Naive thymus-derived CD4-positive, alpha-beta T cell (primary cell): ENCODE measurements around the gene ACAA1. TPM values are rescaled to one million over a fixed set of nuclear protein-coding genes. Genes with fewer than 3 reads are reported as not detected.
"Not testable (repeated sequence)": the region's sequence is repeated elsewhere in the genome, so short reads cannot be mapped to it uniquely, and the experiment has no call there.

Source experiments
- ATAC-seq: fragments of 150-1000 bp; cut with Tn5 transposase; 2 replicates; pipeline ENCODE4 v1.10.0; 2021; ENCODE audit warnings: mild to moderate bottlenecking, moderate library complexity
- CTCF ChIA-PET: fragments of 350-600 bp; sonication (Branson Sonifier 250); formaldehyde crosslinking; loops from one replicate; lab custom pipeline; 2021; ENCODE audit warnings: antibody characterized with exemption; lab: Charles Lee
- POLR2A ChIA-PET: fragments of 350-600 bp; sonication (Branson Sonifier 250); formaldehyde crosslinking; loops from one replicate; lab custom pipeline; 2021; ENCODE audit warnings: antibody characterized with exemption, inconsistent platforms; lab: Charles Lee
- DNase-seq, 9 donors: peaks; one replicate each; pipeline versions ENCODE4 v3.0.0 to v3.0.0-alpha.2; 2020 to 2022; ENCODE audit warnings: mixed read lengths in 1 of 9
- H3K27ac ChIP-seq: one replicate; pipeline ENCODE4 v1.7.0; 2013; ENCODE audit warnings: mild to moderate bottlenecking, low read depth, low read length, moderate library complexity
- H3K27me3 ChIP-seq, 2 donors: one replicate each; pipeline ENCODE4 v1.7.0; 2013; ENCODE audit warnings: low read length in 2 of 2, mild to moderate bottlenecking in 2 of 2, moderate library complexity in 2 of 2; ENCODE audit not compliant: control insufficient read depth in 2 of 2, insufficient read depth in 2 of 2
- H3K36me3 ChIP-seq, 3 experiments: 1 replicate in 2 of 3; 2 replicates in 1 of 3; pipeline ENCODE4 v1.7.0; 2013; ENCODE audit warnings: low read length in 3 of 3, mild to moderate bottlenecking in 3 of 3, moderate library complexity in 1 of 3; ENCODE audit not compliant: insufficient read depth in 3 of 3, control insufficient read depth in 2 of 3
- H3K4me1 ChIP-seq, 2 donors: one replicate each; pipeline ENCODE4 v1.7.0; 2013; ENCODE audit warnings: low read length in 2 of 2, mild to moderate bottlenecking in 2 of 2, moderate library complexity in 1 of 2; ENCODE audit not compliant: control insufficient read depth in 2 of 2, insufficient read depth in 2 of 2
- H3K4me3 ChIP-seq: 2 replicates; pipeline ENCODE4 v1.7.0; 2013; ENCODE audit warnings: mild to moderate bottlenecking, low read length
- H3K9me3 ChIP-seq, 3 experiments: 1 replicate in 2 of 3; 2 replicates in 1 of 3; pipeline ENCODE4 v1.7.0; 2013; ENCODE audit warnings: low read length in 3 of 3; ENCODE audit not compliant: control insufficient read depth in 2 of 3
- H3K27ac Mint-ChIP-seq, 9 donors: one replicate each; pipeline ENCODE4 v1.8.0; 2020 to 2022; ENCODE audit warnings: mixed read lengths in 9 of 9, mild to moderate bottlenecking in 8 of 9, moderate library complexity in 5 of 9, inconsistent platforms in 2 of 9
- H3K27me3 Mint-ChIP-seq, 5 donors: one replicate each; pipeline ENCODE4 v1.8.0; 2021 to 2022; ENCODE audit warnings: mixed read lengths in 5 of 5, mild to moderate bottlenecking in 1 of 5
- H3K36me3 Mint-ChIP-seq, 5 donors: one replicate each; pipeline ENCODE4 v1.8.0; 2020 to 2022; ENCODE audit warnings: mixed read lengths in 5 of 5, mild to moderate bottlenecking in 3 of 5, inconsistent platforms in 1 of 5
- H3K4me1 Mint-ChIP-seq, 7 donors: one replicate each; pipeline ENCODE4 v1.8.0; 2020 to 2022; ENCODE audit warnings: mixed read lengths in 7 of 7, mild to moderate bottlenecking in 3 of 7, inconsistent platforms in 1 of 7
- H3K4me3 Mint-ChIP-seq, 10 donors: one replicate each; pipeline ENCODE4 v1.8.0; 2020 to 2022; ENCODE audit warnings: mild to moderate bottlenecking in 10 of 10, mixed read lengths in 10 of 10, moderate library complexity in 6 of 10, inconsistent platforms in 2 of 10
- H3K9me3 Mint-ChIP-seq, 11 donors: one replicate each; pipeline ENCODE4 v1.8.0; 2020 to 2022; ENCODE audit warnings: mixed read lengths in 11 of 11, mild to moderate bottlenecking in 4 of 11, inconsistent platforms in 1 of 11, moderate library complexity in 1 of 11
- intact Hi-C, 2 donors: fragments of 100-400 bp; cut with micrococcal nuclease; formaldehyde crosslinking; loops; one replicate each; pipeline ENCODE4 v1.15.1; 2023
- polyA plus RNA-seq, 2 donors: library from polyadenylated mRNA; unstranded; fragments of 300-500 nt; fragmentation: Illumina TruSeq; gene quantifications; one replicate each; pipeline ENCODE4 v1.2.3, GENCODE V29; 2021
- total RNA-seq, 6 experiments: library from RNA in 5 of 6; stranded (reverse) in 5 of 6; gene quantifications; 1 replicate in 5 of 6; 2 replicates in 1 of 6; pipeline ENCODE4 v1.2.3 and lab custom pipeline; 2021 to 2026

The ACAA1 gene
- total and polyA plus RNA-seq, 7 experiments from 2014 or later: 64.4 to 129 (median 90.1) TPM

- ChIA-PET POLR2A (interaction anchor here (0.6 to 5.4 kb wide), 13 partner anchors 8 to 920 kb away, joined by 3 to 156 read pairs (median 4); partner anchors contain the start of genes ACAA1, DLEC1, EXOG and MYD88), CTCF (interaction anchor here (1.0 to 2.0 kb wide), 3 partner anchors 28 to 190 kb away, joined by 3 to 7 read pairs (median 3); partner anchors contain the start of gene ACAA1)
- intact Hi-C loops: loop anchor here (1.0 to 10.0 kb wide), 5 partner anchors 288 to 1220 kb away; partner anchors contain the start of genes SCN11A (in 2 of the 2), ACVR2B (in 1 of the 2), EPM2AIP1 (in 1 of the 2) and EXOG (in 1 of the 2)
- peaks cover 24 to 50% (median 42%) of the 10 kb centered on the region in 7 donors for H3K4me1 Mint-ChIP-seq
- peaks cover 0 to 21% (median 0%) of the 10 kb centered on the region in 5 donors for H3K36me3 Mint-ChIP-seq
- DNase-seq: no peak
- ATAC-seq: no peak
- peaks cover 0 to 7% (median 0%) of the 10 kb centered on the region in 3 experiments for H3K36me3 ChIP-seq
- H3K27ac Mint-ChIP-seq: peak overlapping the region; percentile 99 to 100 (median 100)
- peaks cover 0 to 6% (median 0%) of the 10 kb centered on the region in 5 donors for H3K27me3 Mint-ChIP-seq
- H3K4me3 Mint-ChIP-seq: peak overlapping the region; percentile 90 to 98 (median 96)
- peak overlapping the region; percentile 98 for H3K27ac ChIP-seq
- peaks cover 0 to 3% (median 0%) of the 10 kb centered on the region in 11 donors for H3K9me3 Mint-ChIP-seq
- H3K4me1 ChIP-seq: peaks cover 18 to 22% of the 10 kb centered on the region in 2 donors
- no peaks in the 10 kb centered on the region for H3K27me3 ChIP-seq
- peak overlapping the region; percentile 84 for H3K4me3 ChIP-seq
- no peaks in the 10 kb centered on the region for H3K9me3 ChIP-seq
Measured at GRCh38 chr3:38164643-38164951, 27.7 kb upstream of the ACAA1 start.

- peak overlapping the region; percentile 90 to 98 (median 96) for H3K4me3 Mint-ChIP-seq
- Histone ChIP-seq H3K9me3 (no peaks in the 10 kb centered on the region), H3K27me3 (no peaks in the 10 kb centered on the region), H3K4me3 (peak overlapping the region; percentile 84), H3K27ac (peak overlapping the region; percentile 98), H3K4me1 (peaks cover 18 to 22% of the 10 kb centered on the region in 2 donors), H3K36me3 (peaks cover 0 to 7% (median 0%) of the 10 kb centered on the region in 3 experiments)
- ATAC-seq: no peak
- DNase-seq: no peak
- H3K4me1 Mint-ChIP-seq: peaks cover 24 to 44% (median 36%) of the 10 kb centered on the region in 7 donors
- H3K9me3 Mint-ChIP-seq: peaks cover 0 to 3% (median 0%) of the 10 kb centered on the region in 11 donors
- peaks cover 0 to 6% (median 0%) of the 10 kb centered on the region in 5 donors for H3K27me3 Mint-ChIP-seq
- intact Hi-C loops: loop anchor here (1.0 to 10.0 kb wide), 5 partner anchors 289 to 1221 kb away; partner anchors contain the start of genes SCN11A (in 2 of the 2), ACVR2B (in 1 of the 2), EPM2AIP1 (in 1 of the 2) and EXOG (in 1 of the 2)
- peak overlapping the region; percentile 99 to 100 (median 100) for H3K27ac Mint-ChIP-seq
- peaks cover 0 to 21% (median 0%) of the 10 kb centered on the region in 5 donors for H3K36me3 Mint-ChIP-seq
- POLR2A ChIA-PET: interaction anchor here (0.6 to 5.4 kb wide), 11 partner anchors 9 to 866 kb away, joined by 3 to 156 read pairs (median 3); partner anchors contain the start of genes ACAA1, DLEC1, EXOG and MYD88
- CTCF ChIA-PET: interaction anchor here (0.5 to 2.0 kb wide), 4 partner anchors 17 to 189 kb away, joined by 3 to 7 read pairs (median 3); partner anchors contain the start of gene ACAA1
Measured at GRCh38 chr3:38163841-38164642, 27.1 kb upstream of the ACAA1 start.

GRCh38 chr3:38163117-38163840 lies 26.4 kb upstream of the ACAA1 start:
- peaks cover 18 to 22% of the 10 kb centered on the region in 2 donors for H3K4me1 ChIP-seq
- peaks cover 0 to 7% (median 0%) of the 10 kb centered on the region in 3 experiments for H3K36me3 ChIP-seq
- DNase-seq (peak in 2 of 9 donors; percentile 23 to 24), ATAC-seq (no peak)
- Mint-ChIP-seq H3K4me1 (peaks cover 22 to 37% (median 28%) of the 10 kb centered on the region in 7 donors), H3K27ac (peak overlapping the region in 8 of 9 donors; percentile 37 to 100 (median 100)), H3K36me3 (peaks cover 0 to 18% (median 0%) of the 10 kb centered on the region in 5 donors), H3K4me3 (peak overlapping the region in 8 of 10 donors; percentile 7 to 65 (median 26)), H3K27me3 (peaks cover 0 to 6% (median 0%) of the 10 kb centered on the region in 5 donors), H3K9me3 (peaks cover 0 to 4% (median 0%) of the 10 kb centered on the region in 11 donors)
- ChIA-PET POLR2A (interaction anchor here (1.1 to 5.4 kb wide), 3 partner anchors 8 to 23 kb away, joined by 3 to 156 read pairs (median 3); partner anchors contain the start of genes ACAA1 and MYD88), CTCF (interaction anchor here (0.5 to 2.0 kb wide), 3 partner anchors 16 to 46 kb away, joined by 3 to 7 read pairs (median 6); partner anchors contain the start of gene ACAA1)
- intact Hi-C loops: loop anchor here in 1 of 2 donors (10.0 kb wide), 1 partner anchor 1222 kb away; the partner anchor contains the start of gene SLC25A38
- no peak overlapping the region for H3K4me3 ChIP-seq
- H3K27me3 ChIP-seq: no peaks in the 10 kb centered on the region
- peak overlapping the region; percentile 98 for H3K27ac ChIP-seq
- no peaks in the 10 kb centered on the region for H3K9me3 ChIP-seq

GRCh38 chr3:38160704-38161103 lies 23.8 kb upstream of the ACAA1 start:
- H3K36me3 Mint-ChIP-seq, H3K9me3 Mint-ChIP-seq, ATAC-seq, H3K4me1 ChIP-seq, H3K4me3 Mint-ChIP-seq, H3K36me3 ChIP-seq, H3K27me3 ChIP-seq, H3K4me3 ChIP-seq, H3K9me3 ChIP-seq, H3K27ac Mint-ChIP-seq, H3K27me3 Mint-ChIP-seq, POLR2A ChIA-PET, CTCF ChIA-PET, DNase-seq, H3K27ac ChIP-seq: not testable (repeated sequence)
- H3K4me1 Mint-ChIP-seq: peaks cover 0 to 15% (median 6%) of the 10 kb centered on the region in 7 donors
- intact Hi-C loops: loop anchor here in 1 of 2 donors (10.0 kb wide), 1 partner anchor 1224 kb away; the partner anchor contains the start of gene SLC25A38

GRCh38 chr3:38158472-38158871 lies 21.5 kb upstream of the ACAA1 start:
- no peaks in the 10 kb centered on the region for H3K4me1 ChIP-seq
- Mint-ChIP-seq H3K9me3 (peaks cover 0 to 2% (median 0%) of the 10 kb centered on the region in 11 donors), H3K36me3 (no peaks in the 10 kb centered on the region), H3K27ac (no peak overlapping the region), H3K27me3 (no peaks in the 10 kb centered on the region), H3K4me1 (peaks cover 0 to 25% (median 0%) of the 10 kb centered on the region in 7 donors), H3K4me3 (no peak overlapping the region)
- CTCF ChIA-PET: interaction anchor here (1.0 kb wide), 1 partner anchor 11 kb away, joined by 4 read pairs; no protein-coding TSS in a partner anchor
- no peaks in the 10 kb centered on the region for H3K9me3 ChIP-seq
- no peak for DNase-seq
- no peak for ATAC-seq
- H3K4me3 ChIP-seq: no peak overlapping the region
- H3K36me3 ChIP-seq: no peaks in the 10 kb centered on the region
- POLR2A ChIA-PET: no interaction called here
- no peak overlapping the region for H3K27ac ChIP-seq
- intact Hi-C loops: no loop called here
- H3K27me3 ChIP-seq: no peaks in the 10 kb centered on the region
